PC-3 (cell line): Measurements from ENCODE around the gene FDX1. TPM values are rescaled to one million over a fixed set of nuclear protein-coding genes. Genes with fewer than 3 reads are reported as not detected.

Source experiments
- ATAC-seq: fragments of 200-7000 bp; cut with Tn5 transposase; 2 replicates; pipeline ENCODE4 v1.9.1; 2020; ENCODE audit warnings: mild to moderate bottlenecking, moderate library complexity
- BruUV-seq: library from RNA; stranded (reverse); fragments of 400-500 nt; replicated peaks from 2 replicates; lab custom pipeline; 2021; lab: Mats Ljungman, UMichigan
- CTCF ChIA-PET: fragments of 300-600 bp; sonication (Branson Sonifier 250); formaldehyde crosslinking; loops from one replicate; lab custom pipeline; 2022; ENCODE audit warnings: antibody characterized with exemption; lab: Charles Lee
- POLR2A ChIA-PET: fragments of 300-600 bp; sonication (Branson Sonifier 250); formaldehyde crosslinking; loops from one replicate; lab custom pipeline; 2022; ENCODE audit warnings: antibody characterized with exemption; ENCODE audit not compliant: unreplicated experiment; lab: Charles Lee
- DNase-seq: peaks from one replicate; pipeline ENCODE4 v3.0.0-alpha.2; 2015
- H2AFZ ChIP-seq: fragments of 300-600 bp; sonication (generic); 2 replicates; pipeline ENCODE4 v1.6.0; 2016; ENCODE audit warnings: antibody characterized with exemption, low read length
- H3F3A ChIP-seq: fragments of 300-600 bp; sonication (generic); one replicate; pipeline ENCODE4 v1.6.0; 2017; ENCODE audit warnings: antibody characterized with exemption, low read length, control low read depth, mild to moderate bottlenecking; ENCODE audit not compliant: unreplicated experiment
- H3K27ac ChIP-seq: fragments of 300-600 bp; sonication (generic); 2 replicates; pipeline ENCODE4 v1.5.1; 2016; ENCODE audit warnings: mild to moderate bottlenecking, low read length
- H3K27me3 ChIP-seq: fragments of 300-600 bp; sonication (generic); 2 replicates; pipeline ENCODE4 v1.6.1; 2016; ENCODE audit warnings: low read length, mixed read lengths
- H3K36me3 ChIP-seq: fragments of 300-600 bp; sonication (generic); 2 replicates; pipeline ENCODE4 v1.6.1; 2016; ENCODE audit warnings: low read depth, mixed run types, low read length, mixed read lengths
- H3K4me1 ChIP-seq: fragments of 300-600 bp; sonication (generic); 2 replicates; pipeline ENCODE4 v1.5.1; 2016; ENCODE audit warnings: low read length; ENCODE audit not compliant: insufficient read depth
- H3K4me2 ChIP-seq: fragments of 300-600 bp; sonication (generic); 2 replicates; pipeline ENCODE4 v1.6.0; 2016; ENCODE audit warnings: low read length
- H3K4me3 ChIP-seq: fragments of 300-600 bp; sonication (generic); 2 replicates; pipeline ENCODE4 v1.5.1; 2016; ENCODE audit warnings: mild to moderate bottlenecking, low read length, mixed read lengths
- H3K79me2 ChIP-seq: fragments of 300-600 bp; sonication (generic); 2 replicates; pipeline ENCODE4 v1.6.1; 2017; ENCODE audit warnings: low read length, mixed read lengths
- H3K9ac ChIP-seq: fragments of 300-600 bp; sonication (generic); 2 replicates; pipeline ENCODE4 v1.6.0; 2016; ENCODE audit warnings: mild to moderate bottlenecking, low read length
- H3K9me2 ChIP-seq: fragments of 300-600 bp; sonication (generic); replicated peaks from 2 replicates; pipeline ENCODE4 v1.6.1; 2016; ENCODE audit warnings: mixed run types, low read length, mixed read lengths
- H3K9me3 ChIP-seq: fragments of 300-600 bp; sonication (generic); 2 replicates; pipeline ENCODE4 v1.6.1; 2016; ENCODE audit warnings: low read length, mixed read lengths
- H4K20me1 ChIP-seq: fragments of 300-600 bp; sonication (generic); 2 replicates; pipeline ENCODE4 v1.6.1; 2016; ENCODE audit warnings: low read length, mixed read lengths
- CTCF ChIP-seq: fragments of 300-600 bp; sonication (generic); conservative IDR thresholded peaks from 2 replicates; pipeline ENCODE4 v1.5.1; 2017; ENCODE audit warnings: antibody characterized with exemption, low read depth, mild to moderate bottlenecking, low read length
- EZH2 ChIP-seq: fragments of 300-600 bp; sonication (generic); IDR thresholded peaks from one replicate; pipeline ENCODE4 v1.6.1; 2017; ENCODE audit warnings: antibody characterized with exemption, mild to moderate bottlenecking, low read length; ENCODE audit not compliant: unreplicated experiment
- EZH2phosphoT487 ChIP-seq: fragments of 300-600 bp; sonication (generic); IDR thresholded peaks from 2 replicates; pipeline ENCODE4 v1.6.1; 2018; ENCODE audit warnings: mild to moderate bottlenecking, antibody characterized with exemption, low read length, borderline replicate concordance
- intact Hi-C: fragments of 100-400 bp; cut with micrococcal nuclease; formaldehyde crosslinking; loops from 2 replicates; pipeline ENCODE4 v1.9.0; 2023
- total RNA-seq: library from RNA; depleted of rRNA; stranded (reverse); fragments of >200 nt; gene quantifications from 2 replicates; pipeline ENCODE4 v1.2.3, GENCODE V29; 2014

Gene FDX1
- total RNA-seq, 1 experiment from 2014 or later, result 14.8 TPM

DNA sequence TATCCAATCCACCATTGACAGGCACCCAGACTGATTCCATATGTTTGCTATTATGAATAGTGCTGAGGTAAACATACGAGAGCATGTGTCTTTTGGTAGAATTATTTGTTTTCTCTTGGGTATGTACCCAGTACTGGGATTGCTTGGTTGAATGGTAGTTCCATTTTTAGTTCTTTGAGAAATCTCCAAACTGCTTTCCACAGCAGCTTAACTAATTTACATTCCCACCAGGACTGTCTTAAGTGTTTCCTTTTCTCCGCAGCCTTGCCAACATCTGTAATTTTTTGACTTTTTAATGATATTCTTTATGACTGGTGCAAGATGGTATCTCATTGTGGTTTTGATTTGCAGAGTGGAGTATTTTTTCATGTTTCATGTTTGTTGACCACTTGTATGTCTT lies 8.3 kb downstream of the FDX1 start:
- ATAC-seq (no peak), DNase-seq (no peak)
- Histone ChIP-seq H3K79me2 (peaks cover 50% of the 10 kb centered on the region), H3K27me3 (no peaks in the 10 kb centered on the region), H3K4me1 (peaks cover 6% of the 10 kb centered on the region), H3K27ac (no peak overlapping the region), H4K20me1 (0 out of 2 replicates have a peak, but pooled peaks cover 2% of the 10 kb centered on the region), H3F3A (no peaks in the 10 kb centered on the region), H3K9me2 (no peaks in the 10 kb centered on the region), H2AFZ (no peak overlapping the region), H3K4me3 (no peak overlapping the region), H3K4me2 (no peak overlapping the region), H3K9ac (no peak overlapping the region), H3K9me3 (no peaks in the 10 kb centered on the region), H3K36me3 (peaks cover 19% of the 10 kb centered on the region)
- POLR2A ChIA-PET, result no interaction called here
- intact Hi-C loops, result no loop called here
- BruUV-seq, result no TSS peak
- CTCF ChIA-PET, result no interaction called here
- no peak for TF ChIP-seq EZH2

DNA sequence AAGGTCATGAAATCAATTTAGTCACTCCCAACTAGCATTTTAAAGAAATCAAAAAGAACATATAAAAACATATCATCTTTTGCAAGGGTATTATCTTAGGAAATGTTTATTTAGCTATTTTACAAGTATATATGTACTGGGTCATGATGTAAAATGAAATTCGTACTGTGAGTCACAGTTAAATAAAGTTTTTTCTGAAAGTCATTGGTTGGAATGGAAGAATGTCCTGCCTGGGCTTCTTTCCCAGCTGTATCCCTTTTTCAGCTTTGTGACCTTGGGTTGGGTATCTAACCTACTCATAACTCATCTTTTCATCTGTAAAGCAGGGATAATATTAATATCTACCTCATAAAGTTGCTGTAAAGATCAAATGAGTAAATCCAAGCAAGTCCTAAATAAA lies 15.7 kb downstream of the FDX1 start:
- no TSS peak for BruUV-seq
- no peak overlapping the region for H3K4me3 ChIP-seq
- H3K9me3 ChIP-seq, result no peaks in the 10 kb centered on the region
- peak; percentile 66 for ATAC-seq
- ChIA-PET POLR2A (interaction anchor here (0.6 kb wide), 1 partner anchor 1560 kb away, joined by 4 read pairs; no protein-coding TSS in a partner anchor), CTCF (interaction anchor here (0.9 to 1.6 kb wide), 3 partner anchors 10 to 16 kb away, joined by 4 to 23 read pairs (median 5); partner anchors contain the start of gene FDX1)
- peaks cover 21% of the 10 kb centered on the region for H3K4me1 ChIP-seq
- peaks cover 15% of the 10 kb centered on the region for H3K36me3 ChIP-seq
- intact Hi-C loops, result loop anchor here (5.0 kb wide), 3 partner anchors 148 to 1002 kb away; partner anchors contain the start of gene RDX
- no peaks in the 10 kb centered on the region for H3K9me2 ChIP-seq
- no peaks in the 10 kb centered on the region for H3K27me3 ChIP-seq
- no peak overlapping the region for H3K4me2 ChIP-seq
- no peak overlapping the region for H3K9ac ChIP-seq
- H2AFZ ChIP-seq, result no peak overlapping the region
- TF ChIP-seq EZH2, result no peak
- no peak for TF ChIP-seq CTCF
- no peak for TF ChIP-seq EZH2phosphoT487
- H3K27ac ChIP-seq, result peak overlapping the region; percentile 37; the same call in 1 of the 2 replicates
- H3K79me2 ChIP-seq, result no peaks in the 10 kb centered on the region
- peak; percentile 51 for DNase-seq
- H3F3A ChIP-seq, result no peaks in the 10 kb centered on the region
- H4K20me1 ChIP-seq, result no peaks in the 10 kb centered on the region

GRCh38 chr11:110446061-110446460 lies 16.3 kb downstream of the FDX1 start:
- H4K20me1 ChIP-seq, result no peaks in the 10 kb centered on the region
- peaks cover 21% of the 10 kb centered on the region for H3K4me1 ChIP-seq
- TF ChIP-seq CTCF, result no peak
- no peak for TF ChIP-seq EZH2phosphoT487
- TF ChIP-seq EZH2, result no peak
- no peaks in the 10 kb centered on the region for H3K9me2 ChIP-seq
- POLR2A ChIA-PET, result interaction anchor here (0.6 kb wide), 2 partner anchors 140 to 1560 kb away, joined by 3 to 4 read pairs; no protein-coding TSS in a partner anchor
- ATAC-seq (no peak), DNase-seq (no peak)
- no peaks in the 10 kb centered on the region for H3K79me2 ChIP-seq
- BruUV-seq, result no TSS peak
- intact Hi-C loops, result loop anchor here (5.0 kb wide), 3 partner anchors 149 to 1001 kb away; partner anchors contain the start of gene RDX
- H3K4me3 ChIP-seq, result no peak overlapping the region
- no peaks in the 10 kb centered on the region for H3K27me3 ChIP-seq
- no peaks in the 10 kb centered on the region for H3F3A ChIP-seq
- no peaks in the 10 kb centered on the region for H3K9me3 ChIP-seq
- CTCF ChIA-PET, result interaction anchor here (0.9 to 1.6 kb wide), 3 partner anchors 11 to 17 kb away, joined by 4 to 23 read pairs (median 5); partner anchors contain the start of gene FDX1
- H3K9ac ChIP-seq, result peak overlapping the region; percentile 5; the same call in 1 of the 2 replicates
- no peak overlapping the region for H3K4me2 ChIP-seq
- no peak overlapping the region for H2AFZ ChIP-seq
- peaks cover 9% of the 10 kb centered on the region for H3K36me3 ChIP-seq
- peak overlapping the region; percentile 37 for H3K27ac ChIP-seq
